Right ventricle myocardium inferior (tissue), 1 donor: ENCODE measurements around the gene ANK3. TPM values are rescaled to one million over a fixed set of nuclear protein-coding genes. Genes with fewer than 3 reads are reported as not detected.

ENCODE experiments used
- ATAC-seq: fragments of 200-7000 bp; cut with Tn5 transposase; one replicate; pipeline ENCODE4 v1.9.1; 2020; ENCODE audit warnings: mild to moderate bottlenecking, moderate library complexity
- DNase-seq: peaks from one replicate; pipeline ENCODE4 v3.0.0; 2021; ENCODE audit errors: missing footprints
- intact Hi-C: fragments of 100-400 bp; cut with DNase I; formaldehyde crosslinking; loops from one replicate; pipeline ENCODE4 v1.11.0; 2022
- total RNA-seq: library from RNA; stranded (reverse); fragmentation: NEBNext Ultra II Directional; extraction: Animal tissue kit (Norgen Biotek cat#: 25700); gene quantifications from one replicate; pipeline ENCODE4 v1.2.1, GENCODE V29; 2021
- donor health status: DM: no; HTN: yes; CAD: no; lungs with severe emphysema.

Gene ANK3
- total RNA-seq, 1 donor from 2014 or later, result 216 TPM

DNA sequence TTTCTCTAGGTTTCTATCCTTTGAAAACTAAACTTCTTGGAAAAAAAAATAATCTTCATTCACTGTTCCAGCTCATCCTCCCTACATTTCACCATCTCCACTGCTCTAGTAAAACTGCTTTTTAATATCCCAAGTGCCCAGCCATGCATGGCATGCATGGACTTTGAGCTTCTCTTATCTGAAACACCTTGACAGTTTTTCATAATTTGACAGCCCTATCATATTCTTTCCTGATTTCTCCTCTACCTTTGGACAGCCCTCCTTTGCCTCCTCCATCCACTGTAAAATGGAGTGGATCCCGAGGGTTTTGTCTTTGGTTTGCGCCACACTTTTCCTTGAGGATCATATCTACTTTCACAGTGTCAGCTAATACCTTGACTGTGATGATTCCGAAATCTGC, 212.8 kb downstream of the ANK3 start:
- intact Hi-C loops, result no loop called here
- DNase-seq (no peak), ATAC-seq (no peak)

DNA sequence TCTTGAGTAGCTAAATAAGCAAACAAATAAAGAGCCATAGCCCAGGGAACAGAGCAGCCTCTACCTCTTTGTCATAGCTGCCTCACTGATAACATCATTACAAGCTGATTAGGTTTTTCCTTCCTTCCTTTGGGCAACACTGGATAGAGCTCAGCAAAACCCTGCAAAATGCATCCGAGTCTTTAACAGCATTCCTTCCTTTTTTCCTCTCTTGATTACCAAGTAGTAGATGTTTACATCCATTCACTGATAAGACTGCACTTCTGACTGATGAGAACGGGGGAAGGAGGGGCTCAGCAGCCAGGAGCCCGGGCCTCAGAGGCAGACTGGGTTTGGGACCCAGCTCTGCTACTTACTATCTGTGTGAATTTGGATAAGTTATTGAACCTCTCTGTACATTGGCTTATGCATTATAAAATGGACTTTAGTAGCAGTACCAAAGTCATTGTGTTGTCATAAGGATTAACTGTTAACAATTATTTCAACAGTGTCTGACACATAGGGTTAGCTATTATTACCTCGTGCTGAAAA, 214.2 kb downstream of the ANK3 start:
- ATAC-seq, result no peak
- DNase-seq, result no peak
- intact Hi-C loops, result no loop called here

DNA sequence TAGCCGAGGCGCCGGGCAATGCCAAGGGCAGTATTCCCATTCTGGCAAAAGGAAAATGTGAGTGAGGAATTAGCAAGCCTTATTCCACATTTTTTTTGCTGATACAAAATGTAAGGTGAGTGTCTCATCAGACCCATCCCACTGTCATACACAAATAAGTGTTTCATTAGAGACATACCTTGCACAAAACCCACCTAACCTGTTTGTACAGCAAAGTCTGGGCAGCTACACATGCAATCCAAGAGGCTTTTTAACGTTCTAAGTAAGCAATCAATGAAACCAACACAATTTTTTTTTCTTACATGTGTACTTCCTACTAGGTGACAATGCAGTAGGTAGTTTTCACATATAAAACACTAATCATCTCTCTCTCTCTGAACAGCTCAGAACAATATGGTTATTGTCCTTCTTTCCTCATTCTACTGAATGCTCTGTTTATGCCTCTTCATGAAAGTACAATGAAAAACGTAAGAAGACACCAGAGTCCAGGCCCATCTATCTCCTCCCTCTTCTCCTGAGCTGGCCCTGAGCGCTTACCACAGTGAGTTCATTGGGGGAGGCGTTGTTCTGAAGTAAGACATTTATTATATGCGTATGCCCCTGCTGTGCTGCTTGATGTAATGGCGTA, 217.2 kb downstream of the ANK3 start:
- DNase-seq (no peak), ATAC-seq (no peak)
- intact Hi-C loops, result no loop called here

DNA sequence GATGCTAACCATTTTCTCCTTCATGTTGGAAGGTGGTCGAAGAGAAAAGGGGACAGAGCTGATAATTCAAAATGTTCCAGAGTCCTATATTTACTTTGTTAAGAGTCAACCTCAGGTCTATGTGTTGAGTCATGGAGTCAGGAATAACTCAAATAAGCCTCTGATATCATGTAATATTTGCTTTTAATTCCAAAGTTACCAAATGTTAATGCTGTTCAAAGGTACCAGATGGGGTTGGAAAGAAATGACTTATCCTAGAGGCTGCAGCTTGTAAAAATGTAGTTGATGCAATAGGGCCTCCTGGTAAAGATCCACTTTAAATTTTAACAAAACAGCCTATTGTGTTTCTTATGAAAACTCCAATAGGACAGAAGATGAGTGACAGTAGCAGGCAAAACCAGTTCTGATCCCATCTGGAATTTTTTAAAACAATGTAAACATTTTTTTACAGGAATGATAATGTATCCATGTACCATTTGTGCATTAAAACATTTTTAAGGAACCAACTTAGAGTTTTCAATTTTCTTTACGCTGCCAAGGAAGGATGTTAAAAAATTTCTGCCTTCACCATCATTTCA, 218.2 kb downstream of the ANK3 start:
- DNase-seq (no peak), ATAC-seq (no peak)
- intact Hi-C loops, result no loop called here

DNA sequence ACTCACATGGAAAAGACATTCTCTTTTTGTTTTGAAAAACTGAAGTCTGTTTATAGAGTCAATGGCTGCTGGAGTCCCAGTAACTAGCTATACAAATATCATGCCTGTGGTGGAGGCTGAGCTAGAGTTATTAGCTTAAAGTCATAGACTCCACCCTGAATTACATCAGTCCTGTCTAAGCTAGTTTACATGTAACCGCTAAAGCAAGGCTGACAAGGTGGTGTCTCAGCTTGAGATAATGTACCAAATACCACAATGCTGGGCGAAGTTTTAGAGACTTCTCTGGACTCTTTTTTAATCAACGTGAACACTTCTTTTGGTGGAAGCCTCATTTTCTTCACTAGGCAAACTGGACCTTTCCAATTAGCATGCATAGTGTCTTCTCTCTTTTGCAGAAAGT, 219.4 kb downstream of the ANK3 start:
- no peak for DNase-seq
- intact Hi-C loops, result no loop called here

DNA sequence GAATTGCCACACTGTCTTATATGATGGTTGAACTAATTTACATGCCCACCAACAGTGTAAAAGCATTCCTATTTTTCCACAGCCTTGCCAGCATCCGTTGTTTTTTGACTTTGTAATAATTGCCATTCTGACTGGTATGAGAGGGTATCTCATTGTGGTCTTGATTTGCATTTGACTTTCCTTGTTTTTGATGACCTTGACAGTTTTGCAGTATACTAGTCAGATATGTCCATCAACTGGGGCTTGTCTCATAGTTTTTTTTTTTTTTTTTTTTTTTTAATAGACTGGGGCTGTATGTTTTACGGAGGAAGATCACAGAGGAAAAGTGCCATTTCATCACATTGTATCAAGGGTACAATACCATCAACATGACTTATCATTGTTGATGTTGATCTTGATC, 220.6 kb downstream of the ANK3 start:
- intact Hi-C loops, result no loop called here
- no peak for ATAC-seq
- no peak for DNase-seq

More for the DNA sequence above, 219.4 kb downstream of the ANK3 start:
- ATAC-seq, result no peak

DNA sequence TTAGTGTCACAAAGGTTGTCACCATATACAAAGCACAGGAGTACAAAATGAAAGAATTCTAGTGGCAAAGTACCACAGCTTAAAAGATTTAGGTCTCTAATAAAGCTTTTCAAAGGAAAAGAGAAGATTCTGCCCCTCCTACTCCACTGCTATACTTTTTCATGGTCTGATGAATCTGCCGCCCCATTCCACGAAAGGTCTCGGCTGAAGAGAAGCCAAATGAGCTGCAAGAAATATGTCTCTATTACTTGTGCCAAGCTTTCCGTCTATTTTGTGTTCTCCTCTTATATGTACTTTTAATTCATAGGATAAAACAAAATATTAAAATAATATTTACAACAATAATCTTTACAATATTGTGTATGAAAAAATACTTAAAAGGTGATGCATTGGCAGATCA, 222.6 kb downstream of the ANK3 start:
- no peak for ATAC-seq
- intact Hi-C loops, result no loop called here
- DNase-seq, result no peak

DNA sequence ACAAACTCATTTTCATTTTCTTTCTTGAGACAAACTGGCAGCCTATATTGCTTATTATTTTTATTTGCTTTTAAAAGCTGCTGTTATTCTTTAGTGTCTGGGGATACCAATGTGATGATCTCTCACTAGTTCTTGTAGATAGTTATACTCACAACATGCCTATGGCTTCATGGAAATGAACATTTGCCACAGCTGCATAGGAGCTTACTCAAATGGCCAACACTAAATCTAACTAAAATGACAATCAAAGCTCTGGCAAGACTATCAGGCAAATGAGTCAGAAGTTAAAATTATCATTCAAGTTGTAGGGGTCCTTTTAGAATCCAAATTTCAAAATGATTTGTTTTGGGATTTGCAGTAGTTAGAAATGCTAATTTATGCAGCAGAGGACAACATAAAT, 225.9 kb downstream of the ANK3 start:
- DNase-seq, result no peak
- intact Hi-C loops, result no loop called here
- no peak for ATAC-seq

DNA sequence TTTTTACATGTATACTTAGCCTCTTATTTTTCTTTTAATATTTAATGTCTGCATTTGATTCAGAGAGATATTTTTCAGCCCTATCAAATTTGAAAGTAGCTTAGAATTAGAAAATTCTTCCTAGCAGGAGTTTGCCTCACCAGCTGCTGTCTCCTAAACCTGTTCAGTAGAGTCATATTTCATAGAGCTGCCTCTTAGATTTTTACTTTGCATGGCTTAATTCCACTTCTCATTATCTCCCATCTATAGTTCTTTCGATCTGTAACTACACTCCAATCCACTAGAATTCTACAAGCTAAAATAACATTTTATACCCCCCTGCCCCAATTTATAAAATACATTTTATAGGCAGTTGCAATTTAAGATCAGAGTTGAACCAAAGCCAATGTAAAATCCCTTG, 227.0 kb downstream of the ANK3 start:
- ATAC-seq (no peak), DNase-seq (no peak)
- intact Hi-C loops, result no loop called here

DNA sequence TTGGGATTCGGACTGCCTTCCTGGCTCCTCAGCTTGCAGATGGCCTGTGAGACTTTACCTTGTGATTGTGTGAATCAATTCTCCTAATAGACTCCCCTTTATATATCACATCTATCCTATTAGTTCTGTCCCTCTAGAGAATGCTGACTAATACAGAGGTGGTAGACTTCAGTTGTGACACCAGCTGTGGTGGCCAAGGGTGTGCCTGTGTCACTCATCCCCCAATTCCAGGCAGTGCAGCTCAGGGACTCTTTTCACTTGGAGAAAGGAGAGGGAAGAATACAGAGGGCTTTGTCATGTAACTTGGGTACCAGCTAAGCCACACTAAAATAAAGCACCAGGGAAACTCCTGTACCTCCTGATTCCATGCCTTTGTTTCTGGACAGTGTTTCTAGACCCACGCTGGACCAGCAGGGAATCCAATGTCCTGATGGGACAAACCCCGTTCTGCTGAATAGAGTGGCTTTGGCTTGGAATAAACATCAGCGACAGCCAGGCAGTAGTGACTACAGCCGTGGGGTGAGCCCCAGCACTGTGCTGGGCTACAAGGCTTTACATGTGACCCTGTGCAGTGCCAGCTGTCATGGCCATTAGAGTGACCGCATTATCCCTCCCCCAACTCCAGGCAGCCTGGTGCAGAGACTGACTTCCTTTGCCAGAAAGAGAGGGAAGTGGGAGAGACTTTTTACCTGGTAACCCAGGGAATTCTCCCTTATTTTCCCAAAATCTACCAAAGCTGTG, 233.6 kb downstream of the ANK3 start:
- DNase-seq (no peak), ATAC-seq (peak; percentile 80)
- intact Hi-C loops, result no loop called here

DNA sequence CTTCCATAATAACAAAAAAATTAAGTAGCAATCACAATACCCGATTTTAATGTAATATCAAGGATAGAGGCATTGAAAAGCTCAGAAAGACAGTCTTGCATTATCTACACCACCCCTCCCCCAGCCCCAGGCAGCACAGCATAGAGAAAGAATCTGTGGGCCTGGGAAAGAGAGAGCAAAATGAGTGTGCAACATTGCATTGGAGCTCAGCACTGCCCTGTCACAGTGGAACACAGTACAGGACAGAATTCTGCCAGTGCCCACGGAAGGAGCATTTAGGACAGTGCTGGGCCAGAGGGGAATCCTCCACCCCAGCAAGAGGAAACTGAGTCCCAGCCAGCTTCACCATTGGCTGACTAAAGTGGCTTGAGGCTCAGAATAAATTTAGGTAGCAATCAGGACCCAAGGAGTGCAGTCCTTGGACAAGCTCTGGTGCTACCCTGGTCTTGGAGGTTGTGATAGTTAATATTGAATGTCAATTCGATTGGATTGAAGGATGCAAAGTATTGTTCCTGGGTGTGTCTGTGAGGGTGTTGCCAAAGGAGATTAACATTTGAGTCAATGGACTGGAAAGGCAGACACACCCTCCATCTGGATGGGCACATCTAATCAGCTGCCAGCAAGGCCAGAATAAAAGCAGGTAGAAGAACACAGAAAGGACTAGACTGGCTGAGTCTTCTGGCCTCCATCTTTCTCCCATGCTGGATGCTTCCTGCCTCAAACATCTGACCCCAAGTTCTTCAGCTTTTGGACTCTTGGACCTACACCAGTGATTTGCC, 234.4 kb downstream of the ANK3 start:
- DNase-seq (no peak), ATAC-seq (no peak)
- intact Hi-C loops, result no loop called here

DNA sequence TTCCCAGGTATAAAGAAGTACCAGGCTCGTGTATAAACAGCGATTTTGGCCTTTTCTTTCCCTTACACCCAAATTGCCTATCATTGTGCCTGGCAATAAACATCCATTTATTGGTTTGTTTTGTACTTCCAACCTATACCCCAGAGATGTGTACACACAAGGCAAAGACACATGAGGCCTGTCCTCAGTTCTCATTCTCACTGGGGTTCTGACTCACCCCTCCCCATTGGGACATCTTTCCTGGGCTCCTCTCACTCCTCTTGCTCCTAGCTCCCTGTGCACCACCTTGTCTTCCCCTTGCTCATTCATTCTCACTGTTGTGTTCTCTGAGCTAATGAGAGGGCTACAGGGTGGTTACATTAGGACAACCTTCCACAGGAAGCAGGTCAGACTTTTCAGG, 240.7 kb downstream of the ANK3 start:
- intact Hi-C loops, result no loop called here

DNA sequence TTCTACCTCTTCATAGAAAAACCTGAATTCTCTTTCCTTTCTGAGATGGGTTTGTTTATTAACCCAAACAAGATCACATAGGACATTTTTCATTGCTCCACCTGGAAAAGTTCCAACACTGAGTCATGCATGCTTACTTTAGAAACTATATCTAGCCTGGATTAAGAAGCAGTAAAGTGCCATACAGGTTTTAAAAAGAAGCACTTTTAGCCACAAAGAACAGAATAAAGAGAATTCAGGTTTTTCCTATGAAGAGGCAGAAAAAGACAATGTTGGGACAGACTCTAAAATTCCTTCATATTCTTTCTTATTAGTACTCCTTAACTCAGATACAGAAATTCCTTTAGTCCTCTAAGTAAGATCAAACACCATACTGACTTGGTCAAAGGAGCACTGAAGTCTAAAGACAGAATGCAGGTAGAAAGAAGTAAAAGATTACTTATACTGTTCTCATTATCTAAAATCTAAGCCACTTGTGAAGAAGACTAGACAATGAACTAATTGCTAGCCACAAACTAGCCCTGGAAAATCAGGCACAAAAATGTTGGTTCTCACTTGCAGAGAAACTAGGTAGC, 241.3 kb downstream of the ANK3 start:
- no peak for ATAC-seq
- intact Hi-C loops, result no loop called here
- DNase-seq, result no peak

More for the DNA sequence above, 240.7 kb downstream of the ANK3 start:
- ATAC-seq (no peak), DNase-seq (no peak)

DNA sequence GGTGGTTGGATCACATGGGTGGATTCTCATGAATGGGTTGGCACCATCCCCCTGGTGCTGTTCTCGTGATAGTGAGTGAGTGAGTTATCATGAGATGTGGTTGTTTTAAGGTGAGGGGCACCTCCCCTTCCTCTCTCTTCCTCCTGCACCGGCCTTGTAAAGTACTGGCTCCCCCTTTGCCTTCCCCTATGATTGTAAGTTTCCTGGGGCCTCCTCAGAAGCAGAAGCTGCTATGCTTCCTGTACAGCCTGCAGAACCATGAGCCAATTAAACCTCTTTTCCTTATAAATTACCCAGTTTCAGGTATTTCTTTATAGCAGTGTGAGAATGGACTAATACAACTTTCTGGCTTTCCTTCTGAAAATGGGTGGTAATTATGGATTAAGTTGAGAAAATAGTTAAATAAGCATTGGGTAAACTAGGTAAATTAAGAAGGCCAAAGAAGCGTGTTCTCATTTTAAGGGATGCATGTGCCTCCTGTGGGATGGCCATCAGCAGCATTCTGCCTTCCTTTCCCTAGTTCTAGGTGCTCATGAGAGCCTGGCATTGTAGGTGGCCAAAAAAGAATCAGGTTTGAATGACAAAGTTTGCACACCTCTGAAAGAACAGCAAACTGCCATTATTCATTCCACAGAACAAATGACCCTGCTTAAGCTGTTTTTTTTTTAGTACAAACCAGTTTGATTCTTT, 242.0 kb downstream of the ANK3 start:
- no peak for ATAC-seq
- DNase-seq, result no peak
- intact Hi-C loops, result no loop called here

DNA sequence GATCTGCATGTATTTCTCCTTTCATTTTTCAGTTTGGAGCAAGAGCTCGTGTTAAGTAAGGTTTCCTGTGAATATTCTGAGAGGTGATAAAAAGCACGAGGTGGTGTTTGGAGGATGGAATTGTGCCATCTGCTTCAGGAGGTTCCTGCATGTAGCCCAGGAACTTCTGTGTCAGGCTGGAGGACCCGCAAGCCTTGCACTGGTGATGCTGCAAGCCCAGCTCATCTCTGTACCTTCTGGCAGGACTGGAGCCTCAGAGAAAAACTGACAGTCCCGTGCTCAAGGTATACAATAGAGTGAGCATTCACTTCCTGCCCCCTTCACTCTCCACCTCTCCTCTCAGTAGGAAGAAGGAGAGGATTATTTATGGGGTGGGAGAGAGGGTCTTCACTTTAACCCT, 242.7 kb downstream of the ANK3 start:
- ATAC-seq (no peak), DNase-seq (no peak)
- intact Hi-C loops, result no loop called here

DNA sequence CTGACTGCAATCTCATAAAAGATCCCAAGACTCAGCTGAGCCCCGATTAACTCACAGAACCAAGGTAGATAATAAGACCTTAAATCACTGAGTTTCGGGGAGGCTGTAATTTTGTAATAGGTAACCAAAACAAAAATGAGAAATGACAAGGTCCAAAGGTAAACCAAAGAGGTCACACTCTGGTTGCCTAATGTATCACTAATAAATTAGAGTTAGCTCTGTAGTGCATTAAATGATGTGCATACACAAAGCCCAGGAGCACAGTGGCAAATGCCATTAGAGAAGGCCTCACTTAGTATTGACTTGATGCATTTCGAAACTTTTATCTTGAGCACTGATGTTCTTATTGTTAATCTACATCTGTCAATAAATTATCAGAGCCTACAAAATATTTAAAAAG, 245.6 kb downstream of the ANK3 start:
- intact Hi-C loops, result no loop called here
- DNase-seq (no peak), ATAC-seq (no peak)

DNA sequence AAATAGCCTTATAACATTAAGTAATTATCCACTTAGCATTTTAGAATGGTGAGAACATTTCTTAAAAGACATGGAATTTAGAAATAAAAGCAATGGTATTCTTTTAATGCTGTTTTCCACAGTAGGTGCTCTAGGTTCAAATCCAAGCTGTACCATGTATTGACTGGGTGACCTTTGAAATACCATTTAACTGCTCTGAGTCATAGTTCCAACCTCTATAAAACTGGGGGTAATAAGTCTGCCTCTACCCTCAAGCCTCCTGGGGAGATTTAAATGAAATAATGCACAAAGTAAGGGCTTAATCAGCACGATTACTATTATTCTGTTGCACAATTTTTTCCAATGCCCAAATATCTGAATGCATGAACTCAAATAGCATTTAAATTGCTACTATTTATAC, 246.9 kb downstream of the ANK3 start:
- intact Hi-C loops, result no loop called here
- no peak for ATAC-seq
- DNase-seq, result no peak

DNA sequence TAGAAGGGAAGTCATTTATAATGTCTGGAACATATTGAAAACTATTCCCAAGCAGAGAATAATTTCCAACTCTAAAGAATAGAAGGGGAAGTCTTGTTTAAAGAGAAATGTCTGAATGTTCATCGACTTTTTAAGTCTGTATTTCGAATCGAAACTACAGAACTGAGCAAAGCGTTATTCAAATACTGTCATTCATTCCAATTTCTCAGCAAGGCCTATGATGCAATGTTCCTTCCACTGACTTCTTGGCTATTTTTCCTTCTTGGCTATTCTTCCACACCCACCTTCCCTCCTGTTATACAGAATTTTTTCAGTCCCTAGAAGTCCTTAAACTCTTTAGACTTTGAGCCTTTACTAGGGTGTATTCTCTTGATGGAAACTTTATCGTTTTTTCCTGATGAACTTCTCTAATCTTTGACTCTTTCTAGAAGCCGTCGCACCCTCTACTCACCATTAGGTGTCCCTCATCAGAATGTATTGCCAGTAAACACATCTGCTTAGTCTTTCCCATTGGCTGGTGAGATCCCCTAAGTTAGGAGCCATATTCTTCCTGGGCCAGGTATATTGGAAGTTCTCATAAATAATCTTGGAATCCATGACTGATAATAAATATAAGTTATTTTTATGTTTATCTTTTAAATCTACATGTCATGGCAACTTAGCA, 247.6 kb downstream of the ANK3 start:
- no peak for DNase-seq
- intact Hi-C loops, result no loop called here
- ATAC-seq, result peak; percentile 47
